ENCODE measurements around the gene AGMO. TPM values are rescaled to one million over a fixed set of nuclear protein-coding genes. Genes with fewer than 3 reads are reported as not detected.

Gene AGMO
- polyA plus RNA-seq, 1 donor (not counting 4 experiments of a cell fraction or from before 2014, with no cell fraction given), result not detected

DNA sequence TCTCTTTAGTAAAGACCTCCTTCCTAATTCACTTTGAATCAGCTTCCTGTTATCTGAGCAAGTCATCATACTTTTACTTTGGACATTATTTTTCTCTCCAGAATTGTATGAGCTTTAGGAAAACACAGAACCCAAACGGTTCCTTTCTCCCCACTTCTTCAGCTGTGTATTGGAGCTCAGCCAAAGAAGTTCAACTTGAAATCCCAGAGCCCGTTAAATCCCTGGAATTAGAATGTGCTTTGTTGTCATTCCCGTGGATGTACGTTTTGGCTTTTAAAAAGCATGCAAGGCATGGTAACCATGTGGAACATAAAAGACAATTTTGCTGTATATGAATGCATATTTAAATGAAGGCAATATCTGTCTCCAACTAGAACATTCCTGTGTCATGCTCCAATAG, 46.6 kb downstream of the AGMO start:
- no peaks in the 10 kb centered on the region for H3K9me3 ChIP-seq (ENCODE audit: control insufficient read depth, low read depth, low read length)
- no peak overlapping the region for H2AFZ ChIP-seq (ENCODE audit: control insufficient read depth, low read length)
- FAIRE-seq, result no peak

DNA sequence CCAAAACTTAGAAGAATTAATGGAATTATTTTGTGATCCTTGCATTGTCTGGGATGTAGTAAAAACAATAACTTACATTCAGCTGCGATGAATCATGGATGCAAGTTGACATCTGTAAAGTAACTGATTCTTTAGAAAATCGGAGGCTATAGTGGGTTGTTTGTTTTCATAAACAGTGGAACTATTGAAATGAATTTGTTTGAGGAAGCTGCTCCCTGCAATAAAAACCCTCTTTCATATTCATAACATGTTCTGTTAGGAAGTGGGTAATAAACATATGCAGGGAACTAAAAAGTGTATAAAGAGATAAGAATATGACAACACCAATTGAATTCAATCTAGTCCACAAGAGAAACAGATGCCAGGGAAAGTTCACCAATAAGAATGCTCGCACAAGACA, 53.6 kb downstream of the AGMO start:
- Histone ChIP-seq H3K4me2 (ENCODE audit: control insufficient read depth, extremely low read depth, insufficient read depth, low read depth, low read length) (no peak overlapping the region), H3K4me3 (ENCODE audit: control insufficient read depth in 2 of 3, extremely low read depth in 1 of 3, insufficient read depth in 2 of 3, low read depth in 1 of 3, low read length in 3 of 3) (no peak overlapping the region), H3K79me2 (ENCODE audit: control insufficient read depth, insufficient read depth, low read length) (no peaks in the 10 kb centered on the region), H3K9me3 (ENCODE audit: control insufficient read depth, low read depth, low read length) (no peaks in the 10 kb centered on the region), H3K27me3 (ENCODE audit: control insufficient read depth, extremely low read depth, insufficient read depth, low read length) (no peaks in the 10 kb centered on the region), H3K4me1 (ENCODE audit: control insufficient read depth, extremely low read depth, insufficient read depth, low read length) (no peaks in the 10 kb centered on the region), H4K20me1 (ENCODE audit: control insufficient read depth, extremely low read depth, insufficient read depth, low read length) (no peaks in the 10 kb centered on the region), H3K27ac (ENCODE audit: control insufficient read depth, insufficient read depth, low read length) (no peak overlapping the region), H3K9ac (ENCODE audit: control insufficient read depth, extremely low read depth, insufficient read depth, low read length) (no peak overlapping the region), H3K36me3 (ENCODE audit: control insufficient read depth in 2 of 2, extremely low read depth in 1 of 2, insufficient read depth in 2 of 2, low read length in 2 of 2) (no peaks in the 10 kb centered on the region), H3K9me1 (ENCODE audit: control insufficient read depth, extremely low read depth, insufficient read depth, low read length) (no peaks in the 10 kb centered on the region), H2AFZ (ENCODE audit: control insufficient read depth, low read length) (no peak overlapping the region)
- TF ChIP-seq, protein P1, sequence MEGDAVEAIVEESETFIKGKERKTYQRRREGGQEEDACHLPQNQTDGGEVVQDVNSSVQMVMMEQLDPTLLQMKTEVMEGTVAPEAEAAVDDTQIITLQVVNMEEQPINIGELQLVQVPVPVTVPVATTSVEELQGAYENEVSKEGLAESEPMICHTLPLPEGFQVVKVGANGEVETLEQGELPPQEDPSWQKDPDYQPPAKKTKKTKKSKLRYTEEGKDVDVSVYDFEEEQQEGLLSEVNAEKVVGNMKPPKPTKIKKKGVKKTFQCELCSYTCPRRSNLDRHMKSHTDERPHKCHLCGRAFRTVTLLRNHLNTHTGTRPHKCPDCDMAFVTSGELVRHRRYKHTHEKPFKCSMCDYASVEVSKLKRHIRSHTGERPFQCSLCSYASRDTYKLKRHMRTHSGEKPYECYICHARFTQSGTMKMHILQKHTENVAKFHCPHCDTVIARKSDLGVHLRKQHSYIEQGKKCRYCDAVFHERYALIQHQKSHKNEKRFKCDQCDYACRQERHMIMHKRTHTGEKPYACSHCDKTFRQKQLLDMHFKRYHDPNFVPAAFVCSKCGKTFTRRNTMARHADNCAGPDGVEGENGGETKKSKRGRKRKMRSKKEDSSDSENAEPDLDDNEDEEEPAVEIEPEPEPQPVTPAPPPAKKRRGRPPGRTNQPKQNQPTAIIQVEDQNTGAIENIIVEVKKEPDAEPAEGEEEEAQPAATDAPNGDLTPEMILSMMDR (optimal IDR thresholded peaks at IDR 0.05 in 1 of 3, IDR thresholded peaks at IDR 0.05 in 1 of 3, conservative IDR thresholded peaks at IDR 0.05 in 1 of 3; ENCODE audit: extremely low read depth in 1 of 3, insufficient read depth in 2 of 3, low read length in 3 of 3), result no peak
- no peak for TF ChIP-seq EZH2 (IDR thresholded peaks at IDR 0.05; ENCODE audit: low read length)
- FAIRE-seq, result no peak
- DNase-seq (ENCODE audit: low read depth, low spot score), result no peak
- dilution Hi-C loops (cut with MboI; ENCODE audit: extremely low pct_ligation_motif_present, low sequenced_read_pairs), result no loop called here

More for the DNA sequence above, 46.6 kb downstream of the AGMO start:
- Histone ChIP-seq H3K4me1 (ENCODE audit: control insufficient read depth, extremely low read depth, insufficient read depth, low read length) (no peaks in the 10 kb centered on the region), H3K9ac (ENCODE audit: control insufficient read depth, extremely low read depth, insufficient read depth, low read length) (no peak overlapping the region), H3K4me3 (ENCODE audit: control insufficient read depth in 2 of 3, extremely low read depth in 1 of 3, insufficient read depth in 2 of 3, low read depth in 1 of 3, low read length in 3 of 3) (no peak overlapping the region), H3K36me3 (ENCODE audit: control insufficient read depth in 2 of 2, extremely low read depth in 1 of 2, insufficient read depth in 2 of 2, low read length in 2 of 2) (no peaks in the 10 kb centered on the region), H3K27me3 (ENCODE audit: control insufficient read depth, extremely low read depth, insufficient read depth, low read length) (no peaks in the 10 kb centered on the region), H3K9me1 (ENCODE audit: control insufficient read depth, extremely low read depth, insufficient read depth, low read length) (no peaks in the 10 kb centered on the region), H4K20me1 (ENCODE audit: control insufficient read depth, extremely low read depth, insufficient read depth, low read length) (no peaks in the 10 kb centered on the region), H3K79me2 (ENCODE audit: control insufficient read depth, insufficient read depth, low read length) (no peaks in the 10 kb centered on the region), H3K27ac (ENCODE audit: control insufficient read depth, insufficient read depth, low read length) (no peak overlapping the region), H3K4me2 (ENCODE audit: control insufficient read depth, extremely low read depth, insufficient read depth, low read depth, low read length) (no peak overlapping the region)
- TF ChIP-seq, protein P1 (optimal IDR thresholded peaks at IDR 0.05 in 1 of 3, IDR thresholded peaks at IDR 0.05 in 1 of 3, conservative IDR thresholded peaks at IDR 0.05 in 1 of 3; ENCODE audit: extremely low read depth in 1 of 3, insufficient read depth in 2 of 3, low read length in 3 of 3), result no peak
- TF ChIP-seq EZH2 (IDR thresholded peaks at IDR 0.05; ENCODE audit: low read length), result no peak
- DNase-seq (ENCODE audit: low read depth, low spot score), result no peak
- dilution Hi-C loops (cut with MboI; ENCODE audit: extremely low pct_ligation_motif_present, low sequenced_read_pairs), result no loop called here

Data from keratinocyte (primary cell).